GM12891 (cell line): Measurements from ENCODE around the gene NOS3.

Source experiments
- POLR2A ChIP-seq: IDR thresholded peaks from 2 replicates; pipeline ENCODE4 v1.6.1; 2011; ENCODE audit warnings: low read depth, low read length, control low read depth
- TAF1 ChIP-seq: IDR thresholded peaks from 2 replicates; pipeline ENCODE4 v1.6.1; 2011; ENCODE audit warnings: low read depth, low read length, control low read depth

- TF ChIP-seq TAF1 (no peak), POLR2A (no peak)
Measured at GRCh38 chr7:151010307-151011096, 19.7 kb downstream of the NOS3 start.
